HG02623 (cell line): ENCODE data around the gene MINAR1.

ENCODE experiments used
- ATAC-seq: cut with Tn5 transposase; IDR thresholded peaks from one replicate; pipeline ENCODE4 v1.9.1; 2021; ENCODE audit warnings: moderate library complexity; ENCODE audit not compliant: unreplicated experiment

MINAR1 gene

GRCh38 chr15:79463043-79463780 lies 31.1 kb downstream of the MINAR1 start:
- no peak for ATAC-seq

- ATAC-seq: no peak
Observed at GRCh38 chr15:79463781-79464270, 31.7 kb downstream of the MINAR1 start.

GRCh38 chr15:79466488-79466887 lies 34.4 kb downstream of the MINAR1 start:
- no peak for ATAC-seq

- ATAC-seq: no peak
Observed at GRCh38 chr15:79467865-79468586, 35.9 kb downstream of the MINAR1 start.

- no peak for ATAC-seq
Observed at GRCh38 chr15:79472446-79472845, 40.3 kb downstream of the MINAR1 start.

GRCh38 chr15:79474252-79474651 lies 42.1 kb downstream of the MINAR1 start:
- ATAC-seq: no peak

- no peak for ATAC-seq
Observed at GRCh38 chr15:79475306-79475705, 43.2 kb downstream of the MINAR1 start.

GRCh38 chr15:79478108-79478507 lies 46.0 kb downstream of the MINAR1 start:
- ATAC-seq: no peak

- ATAC-seq: no peak
Observed at GRCh38 chr15:79479616-79480015, 47.5 kb downstream of the MINAR1 start.

GRCh38 chr15:79481793-79482192 lies 49.7 kb downstream of the MINAR1 start:
- no peak for ATAC-seq
